NOMO-1 treated with DMSO at 0.1 percent for 48 hours (cell line): Measurements from ENCODE around the gene TANGO6.

ENCODE experiments used
- DNase-seq: peaks from one replicate; lab custom pipeline; 2025; ENCODE audit not compliant: unreplicated experiment; lab: John Stamatoyannopoulos, UW

TANGO6 gene

DNA sequence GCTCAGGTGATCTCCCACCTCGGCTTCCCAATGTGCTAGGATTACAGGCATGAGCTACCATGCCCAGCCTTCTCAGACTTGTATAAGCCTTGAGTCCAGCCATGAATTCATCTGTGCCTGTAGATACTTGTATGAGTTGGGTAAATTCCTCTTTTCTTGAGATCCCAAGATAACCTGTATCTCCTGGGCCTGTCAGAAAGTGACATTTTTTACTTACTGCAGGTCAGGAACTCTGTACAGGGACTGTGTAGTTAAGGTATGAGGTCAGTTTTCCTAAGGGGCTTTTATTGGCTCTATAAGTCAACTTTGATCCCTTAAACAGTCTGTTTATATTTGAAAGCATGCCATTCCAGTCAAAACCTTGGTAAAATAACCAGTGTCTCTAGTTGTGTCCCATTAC, 155.8 kb downstream of the TANGO6 start:
- DNase-seq: no peak

DNA sequence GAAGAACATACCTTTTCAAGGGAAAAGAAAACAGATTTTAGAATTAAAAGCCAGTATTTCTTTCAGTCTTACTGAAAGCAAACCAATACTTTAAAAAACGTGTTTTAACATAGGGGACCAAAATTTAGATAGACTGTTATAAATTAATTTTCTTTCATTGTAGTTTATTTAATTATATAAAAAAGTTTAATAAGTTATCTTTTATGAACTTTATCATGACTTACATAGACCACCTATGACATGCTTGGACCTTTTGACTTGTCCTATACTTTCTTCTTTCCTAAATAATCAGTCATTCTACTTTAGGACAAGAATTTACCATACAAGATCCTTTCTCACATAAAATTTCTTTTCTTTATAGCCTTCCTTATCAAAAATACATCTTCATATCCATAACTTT, 160.2 kb downstream of the TANGO6 start:
- no peak for DNase-seq

DNA sequence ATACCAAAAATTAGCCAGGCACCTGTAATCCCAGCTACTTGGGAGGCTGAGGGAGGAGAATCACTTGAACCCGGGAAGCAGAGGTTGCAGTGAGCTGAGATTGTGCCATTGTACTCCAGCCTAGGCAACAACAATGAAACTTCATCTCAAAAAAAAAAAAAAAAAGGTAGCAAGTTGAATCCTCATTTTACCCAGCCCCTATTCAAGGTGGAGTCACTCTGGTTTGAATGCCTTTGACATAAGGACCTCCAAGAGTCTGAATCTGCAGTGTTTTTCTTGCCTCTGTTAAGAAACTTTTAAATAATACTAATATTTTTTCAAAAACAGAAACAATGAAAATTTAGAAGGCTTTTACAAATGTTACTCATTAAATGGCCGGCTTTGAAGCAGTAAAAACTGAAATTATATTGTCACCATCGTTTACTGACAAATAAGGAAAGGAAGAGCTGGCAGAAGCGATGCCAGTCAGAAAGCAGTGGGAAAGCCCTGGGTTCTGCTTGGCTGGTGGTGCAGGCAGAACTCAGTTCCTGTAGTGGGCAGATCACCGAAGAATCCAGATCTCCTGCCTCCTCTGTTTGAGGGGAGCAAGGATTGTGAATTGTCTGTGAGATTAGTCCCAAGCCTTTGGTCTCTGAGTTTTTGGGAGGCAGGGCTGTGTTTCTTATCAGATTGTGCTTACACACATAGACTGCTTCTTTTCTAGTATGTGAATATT, 162.5 kb downstream of the TANGO6 start:
- DNase-seq: no peak

DNA sequence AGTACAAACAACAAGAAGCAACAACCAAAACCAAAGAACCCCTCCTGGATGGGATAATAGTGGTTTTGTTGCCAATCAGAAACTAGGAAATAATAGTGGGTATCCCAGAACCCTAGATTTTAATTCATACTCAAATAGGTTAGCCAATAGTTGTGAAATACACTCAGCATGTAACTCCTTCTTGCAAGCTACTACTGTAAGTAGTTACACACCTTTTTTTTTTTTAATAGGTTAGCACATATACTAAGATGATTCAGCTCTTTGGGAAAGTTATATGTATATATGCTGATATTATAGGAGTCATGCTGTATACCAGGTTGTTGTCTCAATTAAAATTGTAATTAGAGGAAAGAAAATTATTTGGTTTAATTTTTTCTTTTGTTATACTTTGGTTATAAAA, 169.6 kb downstream of the TANGO6 start:
- no peak for DNase-seq

DNA sequence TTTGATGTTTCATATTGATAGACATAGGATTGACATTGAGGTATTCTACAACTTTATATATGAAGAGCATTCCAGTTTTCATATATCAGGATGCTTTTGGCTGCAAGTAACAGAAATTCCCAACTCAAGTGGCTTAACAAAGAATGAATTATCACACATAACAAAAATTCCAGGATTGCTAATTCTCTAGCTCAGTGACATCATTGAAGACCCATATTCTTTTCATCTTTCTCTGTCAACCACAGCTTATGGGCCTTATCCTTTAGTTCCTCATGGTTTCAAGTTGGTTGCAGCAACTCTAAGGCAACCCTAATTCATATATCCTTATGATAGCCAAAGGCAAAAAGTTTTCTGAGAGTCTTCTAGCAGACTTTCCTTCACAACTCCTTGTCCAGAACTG, 170.7 kb downstream of the TANGO6 start:
- DNase-seq: no peak

DNA sequence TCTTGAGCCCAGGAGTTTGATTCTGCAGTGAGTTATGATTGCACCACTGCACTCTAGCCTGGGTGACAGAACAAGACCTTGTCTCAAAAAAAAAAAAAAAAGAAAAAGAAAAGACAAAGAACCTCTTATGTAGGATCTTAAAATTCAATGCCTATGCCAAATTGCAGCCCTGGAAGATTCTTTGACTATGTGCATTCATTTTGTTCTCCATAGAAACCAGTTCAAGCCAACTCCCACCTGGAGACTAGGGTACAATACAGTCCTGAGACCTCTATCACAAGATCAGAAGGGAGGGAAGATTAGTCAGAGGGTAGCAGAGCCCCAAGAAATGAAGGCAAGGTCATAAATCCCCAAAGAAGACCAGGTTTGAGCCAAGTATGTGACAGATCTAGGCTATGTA, 171.5 kb downstream of the TANGO6 start:
- DNase-seq: no peak

DNA sequence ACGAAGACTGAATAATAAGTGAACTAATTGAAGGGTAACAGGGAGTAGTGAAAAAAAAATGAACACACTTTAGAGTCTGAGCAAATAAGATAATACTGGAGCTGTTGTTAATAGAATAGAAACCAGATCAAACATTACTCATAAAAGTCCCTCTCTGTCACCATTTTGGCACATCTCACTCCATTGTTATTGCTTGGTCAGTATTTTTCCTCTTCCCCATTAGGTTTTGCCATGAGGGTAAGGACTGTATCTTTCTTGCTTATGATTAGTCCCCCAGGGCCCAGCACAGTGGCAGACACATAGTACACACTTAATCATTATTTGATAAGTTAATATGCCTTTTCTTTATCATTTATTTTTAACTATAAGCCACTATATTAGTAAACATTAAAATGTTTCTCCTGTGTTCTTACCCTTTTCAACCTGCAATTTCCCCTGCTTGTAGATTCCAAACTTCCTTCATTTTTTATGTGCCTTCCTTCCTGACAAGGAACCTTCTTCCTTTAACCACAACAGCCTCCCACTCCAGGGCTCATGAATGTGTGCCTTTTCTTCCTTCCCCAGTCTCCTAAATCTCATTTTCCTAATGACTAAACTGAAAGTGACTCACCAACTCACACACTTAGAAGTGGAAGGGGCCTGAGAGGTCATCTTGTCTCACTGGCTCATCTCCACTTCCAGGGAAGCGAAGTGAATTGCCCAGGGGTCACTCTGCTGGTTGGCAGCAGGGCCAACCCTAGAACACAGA, 173.9 kb downstream of the TANGO6 start:
- no peak for DNase-seq

DNA sequence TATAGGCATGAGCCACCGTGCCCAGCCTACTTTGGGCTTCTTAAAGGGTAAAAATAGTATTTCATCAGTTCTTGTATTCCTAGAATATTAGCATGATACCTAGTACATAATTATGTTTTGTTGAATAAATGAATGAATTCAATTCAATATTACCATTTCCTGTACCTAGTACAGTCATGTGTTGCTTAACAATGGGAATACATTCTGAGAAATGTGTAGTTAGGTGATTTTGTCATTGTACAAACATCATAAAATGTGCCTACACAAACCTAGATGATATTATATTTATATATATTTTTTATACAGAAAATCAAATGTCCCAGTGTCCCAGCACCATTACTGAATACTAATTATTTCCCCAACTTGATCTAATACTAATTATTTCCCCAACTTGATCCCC, 176.5 kb downstream of the TANGO6 start:
- no peak for DNase-seq

DNA sequence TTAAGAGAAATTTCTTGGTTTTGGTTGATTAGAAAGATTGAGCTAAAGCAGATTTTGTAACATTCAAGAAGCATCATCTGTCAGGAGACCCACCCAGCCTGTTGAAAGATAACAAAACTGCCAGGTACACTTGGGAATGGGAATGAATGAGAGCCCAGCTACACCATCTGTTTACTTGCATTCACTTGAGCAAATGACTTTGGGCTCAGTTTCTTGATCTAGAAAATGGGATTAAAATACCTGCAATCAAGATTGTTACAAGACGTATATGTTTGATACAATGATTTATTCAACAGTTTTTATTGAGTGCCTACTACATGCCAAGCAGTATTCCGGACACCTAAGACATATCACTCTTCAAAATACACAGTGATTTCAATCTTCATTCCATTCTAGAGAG, 185.8 kb downstream of the TANGO6 start:
- DNase-seq: no peak

DNA sequence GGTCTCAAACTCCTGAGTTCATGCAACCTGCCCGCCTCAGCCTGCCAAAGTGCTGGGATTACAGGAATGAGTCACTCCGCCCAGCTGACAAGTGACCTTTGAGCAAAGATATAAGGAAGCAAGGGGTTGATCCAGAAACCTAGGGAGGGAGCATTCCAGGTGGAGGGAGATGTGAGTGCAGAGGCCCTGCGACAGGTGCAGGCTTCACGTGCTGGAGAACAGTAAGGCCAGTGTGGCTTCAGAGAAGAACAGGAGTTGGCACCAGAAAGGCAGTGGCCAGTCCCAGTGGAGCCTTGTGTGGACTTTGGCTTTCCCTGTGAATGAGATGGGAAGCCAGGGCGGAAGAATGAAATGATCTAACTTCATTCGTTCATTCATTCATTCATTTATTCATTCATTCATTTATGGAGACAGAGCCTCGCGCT, 188.6 kb downstream of the TANGO6 start:
- DNase-seq: no peak

DNA sequence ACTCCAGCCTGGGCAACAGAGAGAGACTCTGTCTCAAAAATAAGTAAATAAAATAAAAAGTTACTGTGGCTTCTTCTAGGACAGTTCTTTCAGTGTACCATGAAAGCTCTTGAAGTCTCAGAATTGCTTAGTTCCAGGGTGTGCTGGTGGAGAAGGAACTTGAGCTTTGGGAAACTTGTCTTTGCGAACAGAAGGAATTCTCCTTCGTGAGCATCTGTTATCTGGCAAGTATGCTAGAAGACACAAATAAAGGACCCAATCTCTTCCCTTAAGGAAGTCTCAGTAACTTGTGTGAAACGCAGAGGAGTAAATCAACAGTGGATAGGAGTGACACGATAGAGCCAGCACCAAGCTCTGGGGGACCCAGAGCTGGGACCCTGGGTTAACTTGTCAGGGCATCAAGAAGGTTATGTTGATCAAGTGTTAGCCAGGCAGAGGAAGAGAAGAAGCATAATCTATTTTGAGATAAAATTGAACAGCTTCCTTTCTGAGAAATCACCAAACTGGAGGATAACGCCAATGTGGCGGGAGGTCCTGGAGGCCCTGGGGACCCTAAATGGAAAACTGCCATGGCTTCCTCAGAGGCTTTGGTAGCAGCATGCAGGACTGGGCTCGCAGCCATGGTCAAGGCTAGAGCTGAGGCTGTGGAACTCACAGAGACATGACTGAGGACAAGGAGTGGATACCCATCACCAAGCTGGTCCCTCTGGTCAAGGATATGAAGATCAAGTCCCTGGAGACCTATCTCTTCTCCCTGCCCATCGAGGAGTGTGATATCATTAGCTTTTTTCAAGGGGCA, 190.0 kb downstream of the TANGO6 start:
- DNase-seq: no peak

DNA sequence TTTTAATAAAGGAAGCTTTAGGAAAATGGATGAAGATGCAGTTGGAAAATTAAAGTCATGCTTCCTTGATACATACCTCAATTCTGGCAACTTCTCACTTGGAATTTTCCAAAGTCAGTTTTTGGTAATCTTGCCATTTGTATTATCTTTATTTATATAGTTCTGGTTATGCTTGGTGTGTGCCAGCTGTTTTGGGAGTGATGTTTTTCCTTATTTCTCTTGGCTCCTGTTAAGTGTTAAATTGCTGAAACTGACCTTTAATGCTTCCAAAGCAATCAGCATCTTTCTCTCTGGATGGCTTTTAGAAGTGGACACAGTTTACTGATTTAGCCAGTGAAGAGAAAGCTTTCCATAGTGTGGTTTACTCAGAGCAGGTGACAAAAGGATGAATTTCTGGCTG, 192.0 kb downstream of the TANGO6 start:
- no peak for DNase-seq

DNA sequence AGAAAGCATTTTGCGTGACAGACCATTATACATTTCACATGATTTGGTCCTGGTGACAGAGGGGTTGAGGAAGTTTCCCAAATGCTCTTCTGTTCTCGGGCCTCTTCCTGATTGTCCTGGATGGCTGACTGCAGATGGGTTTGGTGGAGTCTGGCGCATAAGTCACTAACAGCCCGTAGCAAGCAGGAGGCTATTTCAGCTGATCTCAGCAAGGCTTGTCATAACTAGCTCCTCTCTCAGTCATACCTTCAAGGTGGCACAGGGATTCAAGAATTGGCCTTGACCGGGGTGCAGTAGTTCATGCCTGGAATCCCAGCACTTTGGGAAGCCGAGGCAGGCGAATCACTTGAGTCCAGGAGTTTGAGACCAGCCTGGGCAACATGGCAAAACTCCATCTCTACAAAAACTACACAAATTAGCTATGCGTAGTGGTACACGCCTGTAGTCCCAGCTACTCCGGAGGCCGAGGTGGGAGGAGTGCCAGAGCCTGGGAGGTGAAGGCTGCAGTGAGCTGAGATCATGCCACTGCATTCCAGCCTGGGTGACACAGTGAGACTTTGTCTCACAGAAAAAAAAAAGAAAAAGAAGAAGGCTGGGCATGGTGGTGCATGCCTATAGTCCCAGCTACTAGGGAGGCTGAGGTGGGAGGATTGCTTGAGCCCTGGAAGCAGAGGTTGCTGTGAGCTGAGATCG, 193.2 kb downstream of the TANGO6 start:
- no peak for DNase-seq

DNA sequence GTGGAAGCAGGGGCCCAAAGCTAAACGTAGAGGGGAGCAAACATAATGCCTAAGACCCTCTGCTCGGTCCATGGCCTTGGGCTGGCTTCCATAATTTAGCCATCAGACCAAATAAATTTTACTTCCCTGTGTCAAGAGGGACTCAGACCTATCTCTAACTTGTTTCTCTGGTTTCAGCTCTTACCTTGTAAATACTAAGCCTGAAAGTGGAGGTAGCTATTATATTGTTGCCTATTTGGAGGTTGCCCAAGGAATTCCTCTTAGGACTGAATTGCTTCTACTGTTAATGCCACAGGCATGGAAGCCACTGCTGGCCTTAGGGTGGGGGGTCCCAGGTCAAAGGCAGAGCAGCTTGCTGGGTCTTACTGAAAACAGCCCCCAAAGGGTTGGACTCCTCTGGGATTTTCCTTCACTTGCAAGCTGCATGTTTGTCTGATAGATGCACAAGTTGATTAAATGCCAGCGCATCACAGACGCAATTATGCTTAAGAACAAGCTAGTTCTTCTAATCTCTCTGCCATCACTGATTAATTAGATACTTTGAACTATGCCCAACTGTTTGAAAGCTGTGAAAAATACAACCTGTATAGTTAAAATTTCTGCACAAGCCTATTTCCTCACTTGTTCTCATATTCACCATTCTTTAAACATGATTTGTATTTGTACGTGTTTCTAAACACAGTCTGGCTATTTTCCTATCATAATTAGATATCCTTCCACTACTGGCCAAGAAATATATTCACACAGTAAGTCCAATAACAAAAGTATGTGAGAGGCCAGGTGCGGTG, 194.2 kb downstream of the TANGO6 start:
- no peak for DNase-seq

DNA sequence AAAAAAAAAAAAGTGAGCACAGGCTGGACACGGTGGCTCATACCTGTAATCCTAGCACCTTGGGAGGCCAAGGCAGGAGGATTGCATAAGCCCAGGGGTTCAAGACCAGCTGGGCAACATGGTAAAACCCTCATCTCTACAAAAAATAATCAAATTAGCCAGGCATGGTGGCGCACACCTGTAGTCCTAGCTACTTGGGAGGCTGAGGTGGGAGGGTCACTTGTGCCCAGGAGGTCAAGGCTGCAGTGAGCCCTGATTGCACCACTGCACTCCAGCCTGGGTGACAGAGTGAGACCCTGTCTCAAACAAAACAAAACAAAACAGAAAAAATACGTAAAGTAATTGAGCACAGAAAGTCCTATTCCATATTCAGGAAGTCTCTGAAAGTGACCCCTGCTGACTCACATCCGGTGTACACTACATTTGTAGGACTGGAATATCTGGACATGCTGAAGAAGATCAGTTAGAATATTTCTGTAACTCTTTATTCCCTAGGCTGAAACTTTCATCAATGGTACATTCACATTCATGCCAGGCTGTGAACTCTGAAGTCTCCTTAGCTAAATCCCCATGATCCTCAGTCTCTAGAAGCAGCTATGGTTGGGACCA, 196.1 kb downstream of the TANGO6 start:
- DNase-seq: no peak

DNA sequence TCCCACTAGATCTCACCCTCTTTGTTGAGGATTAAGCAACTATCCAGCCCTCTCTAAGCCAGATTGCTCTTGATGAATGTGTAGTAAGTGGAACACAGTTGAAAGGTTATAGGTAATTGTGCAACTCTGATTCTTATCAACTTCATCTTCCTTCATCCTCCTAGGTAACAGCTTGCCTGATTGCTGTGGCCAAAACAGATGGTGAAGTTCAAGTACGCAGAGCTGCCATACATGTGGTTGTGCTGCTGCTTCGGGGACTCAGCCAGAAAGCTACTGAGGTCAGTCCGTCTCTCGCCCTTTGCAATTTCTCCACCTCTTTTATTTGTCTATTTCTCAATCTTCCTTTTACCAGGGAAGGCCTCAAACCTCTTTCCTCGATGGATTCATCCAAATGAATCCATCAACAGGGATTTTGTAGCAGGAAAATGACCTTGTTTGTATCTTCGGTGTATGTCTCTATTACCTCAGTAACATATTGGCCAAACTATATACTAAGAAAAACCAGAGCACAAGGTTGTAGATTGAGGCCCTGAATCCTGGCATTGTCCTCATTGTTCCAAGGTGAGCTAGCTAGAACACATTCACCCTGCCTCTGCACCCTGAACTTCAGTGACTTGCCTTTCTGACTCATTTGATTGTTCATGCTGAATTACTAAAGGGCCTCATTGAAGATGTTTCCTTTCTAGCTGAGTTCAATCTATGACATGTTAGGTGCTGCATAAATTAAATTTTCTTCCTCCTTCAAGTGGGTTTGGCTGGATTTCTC, 197.0 kb downstream of the TANGO6 start:
- no peak for DNase-seq

DNA sequence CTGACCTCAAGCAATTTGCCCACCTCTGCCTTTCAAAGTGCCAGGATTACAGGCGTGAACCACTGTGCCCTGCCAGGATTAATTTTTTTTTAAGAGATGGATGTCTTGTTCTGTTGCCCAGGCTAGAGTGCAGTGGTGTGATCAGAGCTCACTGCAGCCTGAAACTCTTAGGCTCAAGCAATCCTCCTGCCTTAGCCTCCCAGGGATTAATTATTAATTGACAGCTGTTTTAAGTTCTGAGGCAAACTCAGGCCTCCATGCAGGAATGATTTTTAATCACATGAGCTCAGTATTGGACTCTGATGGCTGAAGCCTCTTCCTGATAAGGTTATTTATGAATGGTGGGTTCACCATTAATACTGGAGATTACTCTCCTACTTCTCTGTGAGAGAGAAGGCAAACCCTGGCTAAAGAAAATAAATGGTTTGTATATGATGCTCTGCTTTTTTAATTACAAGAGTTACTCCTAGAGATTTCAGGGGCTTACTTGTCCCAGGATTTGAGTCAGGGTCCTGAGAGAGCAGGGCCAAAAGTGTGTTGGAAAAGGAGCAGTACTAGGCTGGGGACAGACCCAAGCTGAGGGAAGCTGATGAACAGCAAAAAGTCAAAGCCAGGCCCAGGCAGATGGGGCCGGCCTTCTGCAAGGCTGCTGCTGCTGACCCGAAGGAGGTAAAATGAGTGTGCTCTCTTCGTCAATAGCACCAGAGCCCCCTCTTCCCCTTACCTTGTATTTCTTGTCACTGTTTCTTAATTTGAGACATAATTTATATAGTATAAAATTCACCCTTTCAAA, 205.2 kb downstream of the TANGO6 start:
- no peak for DNase-seq

DNA sequence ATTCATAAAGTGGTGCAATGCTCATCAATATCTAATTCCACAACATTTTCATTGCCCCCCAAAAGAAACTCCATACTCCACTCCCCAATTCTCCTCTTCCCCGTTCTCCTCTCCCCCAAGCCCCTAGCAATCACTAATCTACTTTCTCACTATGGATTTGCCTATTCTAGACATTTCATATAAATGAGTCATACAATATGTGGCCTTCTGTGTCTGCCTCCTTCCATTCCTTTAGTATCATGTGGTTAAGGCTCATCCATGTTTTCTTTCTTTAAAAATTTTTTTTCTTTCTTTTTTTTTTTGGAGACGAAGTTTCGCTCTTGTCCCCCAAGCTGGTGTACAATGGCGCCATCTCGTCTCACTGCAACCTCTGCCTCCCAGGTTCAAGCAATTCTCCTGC, 205.8 kb downstream of the TANGO6 start:
- DNase-seq: no peak
